HG03354 (cell line): ENCODE measurements around the gene MARF1.
"Not testable (repeated sequence)": the region's sequence is repeated elsewhere in the genome, so short reads cannot be mapped to it uniquely, and the experiment has no call there.

Source experiments
- ATAC-seq: cut with Tn5 transposase; IDR thresholded peaks from one replicate; pipeline ENCODE4 v1.9.1; 2021; ENCODE audit warnings: mild to moderate bottlenecking; ENCODE audit not compliant: unreplicated experiment, poor library complexity, severe bottlenecking

Gene MARF1

DNA sequence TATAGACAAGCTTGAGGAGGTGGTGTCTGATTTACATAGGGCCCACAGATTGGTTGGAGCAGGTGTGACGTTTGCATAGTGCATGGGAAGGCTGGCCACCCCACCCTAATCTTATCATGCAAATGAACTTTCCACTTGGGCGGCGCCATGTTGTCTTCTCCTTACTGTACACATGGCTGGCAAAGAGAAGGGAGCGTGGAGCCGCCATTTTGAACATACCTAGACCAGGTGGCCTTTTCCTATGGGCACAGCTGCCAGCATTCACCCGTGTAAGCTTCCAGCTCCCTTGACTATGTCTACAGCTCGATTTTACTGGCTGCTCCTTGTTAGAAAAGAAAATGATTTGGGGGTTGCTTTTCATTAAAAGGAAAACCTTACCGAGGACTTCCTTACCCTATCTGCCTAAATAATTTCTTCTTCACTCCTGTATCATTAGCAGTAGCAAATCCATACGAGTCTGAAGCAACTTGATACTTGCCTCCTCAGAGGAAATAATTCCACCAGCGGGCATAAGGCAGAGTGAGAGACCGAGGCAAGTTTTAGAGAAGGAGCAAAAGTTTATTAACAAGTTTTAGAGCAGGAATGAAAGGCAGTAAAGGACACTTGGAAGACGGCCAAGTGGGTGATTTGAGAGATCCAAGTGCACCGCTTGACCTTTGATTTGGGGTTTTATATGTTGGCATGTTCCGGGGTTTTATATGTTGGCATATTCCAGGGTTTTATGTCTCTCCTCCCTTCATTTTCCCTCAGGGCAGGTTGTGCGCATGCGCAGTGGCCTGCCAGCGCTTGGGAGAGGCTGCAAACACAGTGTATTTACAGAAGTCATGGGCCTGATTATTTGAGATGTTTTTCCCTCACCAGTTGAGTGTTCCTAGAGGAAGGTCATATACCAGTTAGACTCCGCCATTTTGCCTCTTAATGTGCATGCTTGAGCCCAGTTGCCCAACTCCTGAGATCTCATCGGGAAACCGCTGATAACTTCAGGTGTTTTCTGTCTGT lies 65.7 kb downstream of the MARF1 start:
- ATAC-seq = no peak

DNA sequence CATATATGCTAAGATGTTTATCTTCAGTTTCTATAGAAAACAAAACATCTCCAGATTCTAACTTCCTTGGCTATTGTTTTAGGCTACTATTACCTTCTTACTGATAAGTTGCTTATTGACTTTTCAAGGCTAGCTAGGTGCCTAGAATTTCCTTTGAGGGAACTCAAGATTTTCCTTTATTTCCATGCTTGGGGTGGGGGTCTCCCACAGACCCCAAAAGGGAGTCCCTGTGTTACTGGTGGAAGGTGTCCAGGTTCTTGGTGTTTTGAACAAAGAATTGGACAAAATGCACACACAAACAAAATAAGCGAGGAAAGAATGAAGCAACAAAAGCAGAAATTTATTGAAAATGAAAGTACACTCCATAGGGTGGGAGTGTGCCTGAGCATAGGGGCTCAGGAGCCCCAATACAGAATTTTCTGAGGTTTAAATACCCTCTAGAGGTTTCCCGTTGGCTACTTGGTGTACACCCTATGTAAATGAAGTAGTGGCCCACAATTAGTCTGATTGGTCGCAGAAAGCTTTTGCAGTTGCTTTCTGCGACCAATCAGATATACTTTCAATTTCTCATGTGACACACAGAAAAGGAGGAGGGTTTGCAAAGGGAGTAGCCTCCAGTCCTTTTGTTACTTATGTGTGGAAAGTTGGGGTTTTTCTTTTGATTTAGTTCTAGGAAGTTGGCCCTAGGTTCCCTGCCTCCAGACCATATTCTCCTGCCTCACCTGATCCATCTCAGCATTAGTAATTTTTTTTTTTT lies 67.5 kb downstream of the MARF1 start:
- ATAC-seq = no peak

DNA sequence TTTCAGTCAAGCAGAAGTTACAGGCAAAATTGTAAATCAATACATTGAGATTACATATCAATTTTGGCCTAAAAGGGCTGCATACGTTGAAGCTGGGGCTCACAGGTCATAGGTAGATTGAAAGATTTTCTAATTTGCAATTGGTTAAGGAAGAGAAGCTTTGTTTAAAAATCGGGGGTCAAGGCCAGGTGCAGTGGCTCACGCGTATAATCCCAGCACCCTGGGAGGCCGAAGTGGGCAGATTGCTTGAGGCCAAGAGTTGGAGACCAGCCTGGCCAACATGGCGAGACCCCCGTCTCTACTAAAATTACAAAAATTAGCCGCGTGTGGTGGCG lies 68.4 kb downstream of the MARF1 start:
- no peak for ATAC-seq

DNA sequence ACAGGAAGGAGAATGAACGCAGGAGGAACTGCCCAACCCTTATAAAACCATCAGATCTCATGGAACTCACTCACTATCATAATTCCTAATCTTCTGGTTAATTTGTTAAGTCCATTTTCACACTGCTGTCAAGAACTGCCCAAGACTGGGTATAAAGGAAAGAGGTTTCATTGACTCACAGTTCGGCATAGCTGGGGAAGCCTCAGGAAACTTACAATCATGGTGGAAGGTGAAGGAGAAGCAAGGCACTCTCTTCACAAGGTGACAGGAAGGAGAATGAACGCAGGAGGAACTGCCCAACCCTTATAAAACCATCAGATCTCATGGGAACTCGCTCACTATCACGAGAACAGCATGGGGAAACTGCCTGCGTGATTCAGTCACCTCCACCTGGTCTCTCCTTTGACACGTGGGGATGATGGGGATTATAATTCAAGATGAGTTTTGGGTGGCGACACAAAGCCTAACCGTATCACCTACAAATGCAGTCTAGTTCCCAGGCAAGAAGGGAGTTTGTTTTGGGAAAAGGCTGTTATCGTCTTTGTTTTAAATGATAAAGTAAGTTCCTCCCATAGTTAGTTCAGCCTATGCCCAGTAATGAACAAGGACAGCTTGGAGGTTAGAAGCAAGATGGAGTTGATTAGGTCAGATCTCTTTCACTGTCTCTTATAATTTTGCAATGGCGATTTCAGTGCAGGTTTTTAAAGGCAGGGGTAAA lies 68.9 kb downstream of the MARF1 start:
- not testable (repeated sequence) for ATAC-seq

DNA sequence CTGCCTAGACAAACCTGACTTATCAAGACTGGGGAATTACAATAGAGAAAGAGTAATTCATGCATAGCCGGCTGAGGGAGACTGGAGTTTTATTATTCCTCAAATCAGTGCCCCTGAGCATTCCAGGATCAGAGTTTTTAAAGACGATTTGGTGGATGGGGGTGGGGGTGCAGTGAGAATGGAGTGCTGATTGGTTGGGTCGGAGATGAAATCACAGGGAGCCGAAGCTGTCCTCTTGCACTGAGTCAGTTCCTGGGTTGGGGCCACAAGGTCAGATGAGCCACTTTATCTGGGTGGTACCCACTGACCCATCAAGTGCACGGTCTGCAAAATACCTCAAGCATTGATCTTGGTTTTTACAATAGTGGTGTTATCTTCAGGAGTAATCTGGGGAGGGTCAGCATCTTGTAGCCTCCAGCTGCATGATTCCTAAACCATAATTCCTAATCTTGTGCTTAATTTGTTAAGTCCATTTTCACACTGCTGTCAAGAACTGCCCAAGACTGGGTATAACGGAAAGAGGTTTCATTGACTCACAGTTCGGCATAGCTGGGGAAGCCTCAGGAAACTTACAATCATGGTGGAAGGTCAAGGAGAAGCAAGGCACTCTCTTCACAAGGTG lies 69.6 kb downstream of the MARF1 start:
- no peak for ATAC-seq

DNA sequence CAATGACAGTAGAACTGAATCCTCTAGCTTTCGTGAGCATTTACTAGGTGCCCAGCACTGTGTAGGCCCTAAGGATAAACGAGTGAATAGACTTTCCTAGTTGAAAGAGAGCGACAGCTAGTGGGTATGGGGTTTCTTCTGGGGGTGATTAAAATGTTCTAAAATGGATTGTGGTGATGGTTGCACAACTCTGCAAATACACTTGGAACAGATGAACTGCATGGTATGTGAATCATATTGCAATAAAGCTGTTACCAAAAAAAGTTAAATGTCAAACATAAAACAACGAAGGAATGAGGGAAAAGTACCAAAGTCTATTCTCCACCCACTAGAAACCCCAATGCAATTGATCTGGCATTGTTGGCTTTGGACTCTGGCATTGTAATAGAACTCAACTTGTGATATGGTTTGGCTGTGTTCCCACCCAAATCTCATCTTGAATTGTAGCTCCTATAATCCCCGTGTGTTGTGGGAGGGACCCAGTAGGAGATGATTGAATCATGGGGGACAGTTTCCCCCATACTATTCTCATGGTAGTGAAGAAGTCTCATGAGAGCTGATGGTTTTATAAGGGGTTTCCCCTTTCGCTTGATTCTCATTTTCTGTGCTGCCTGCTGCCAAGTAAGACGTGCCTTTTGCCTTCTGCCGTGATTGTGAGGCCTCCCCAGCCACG lies 70.5 kb downstream of the MARF1 start:
- ATAC-seq = no peak

DNA sequence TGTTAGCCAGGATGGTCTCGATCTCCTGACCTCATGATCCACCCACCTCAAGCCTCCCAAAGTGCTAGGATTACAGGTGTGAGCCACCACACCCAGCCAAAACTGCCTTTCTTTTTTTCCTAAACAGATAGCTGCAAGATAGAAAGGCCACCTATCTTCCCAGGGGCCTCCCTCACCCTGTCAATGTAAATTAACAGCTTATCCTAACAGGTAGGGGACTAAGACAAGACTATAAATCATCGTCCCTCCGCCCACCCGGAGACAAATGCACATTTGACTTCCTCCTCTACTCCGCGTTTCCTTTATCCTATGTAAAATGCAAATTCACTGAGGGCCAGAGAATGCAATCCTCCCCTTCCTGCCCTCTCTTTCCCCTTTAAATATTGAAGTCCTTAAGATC lies 71.4 kb downstream of the MARF1 start:
- ATAC-seq = no peak

DNA sequence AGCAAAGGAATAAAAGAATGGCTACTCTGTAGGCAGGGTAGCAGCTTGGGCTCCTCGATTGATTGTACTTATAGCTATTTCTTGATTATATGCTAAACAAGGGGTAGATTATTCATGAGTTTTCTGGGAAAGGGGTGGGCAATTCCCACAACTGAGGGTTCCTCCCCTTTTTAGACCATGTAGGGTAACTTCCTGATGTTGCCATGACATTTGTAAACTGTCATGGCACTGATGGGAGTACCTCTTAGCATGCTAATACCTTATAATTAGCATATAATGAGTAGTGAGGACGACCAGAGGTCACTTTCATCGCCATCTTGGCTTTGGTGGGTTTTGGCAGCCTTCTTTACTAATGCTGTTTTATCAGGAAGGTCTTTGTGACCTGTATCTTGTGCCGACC lies 72.3 kb downstream of the MARF1 start:
- ATAC-seq = not testable (repeated sequence)

DNA sequence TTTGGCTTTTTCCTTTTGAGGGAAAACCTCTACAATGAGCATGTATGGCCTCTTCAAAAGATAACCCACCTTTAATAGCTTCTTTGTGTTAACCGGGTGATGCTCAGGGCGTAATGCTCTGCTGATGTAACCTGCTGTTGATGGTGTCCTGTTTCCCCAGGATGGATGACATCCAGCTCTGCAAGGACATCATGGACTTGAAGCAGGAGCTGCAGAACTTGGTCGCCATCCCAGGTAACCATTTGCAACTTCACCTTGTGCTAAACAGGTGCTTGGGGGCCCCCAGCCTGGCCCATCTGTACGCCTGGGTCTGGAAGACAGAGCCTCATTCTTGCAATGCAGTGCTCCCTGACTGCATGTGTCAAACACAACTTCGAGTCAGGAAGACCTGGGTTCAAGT lies 75.1 kb downstream of the MARF1 start:
- ATAC-seq = no peak

DNA sequence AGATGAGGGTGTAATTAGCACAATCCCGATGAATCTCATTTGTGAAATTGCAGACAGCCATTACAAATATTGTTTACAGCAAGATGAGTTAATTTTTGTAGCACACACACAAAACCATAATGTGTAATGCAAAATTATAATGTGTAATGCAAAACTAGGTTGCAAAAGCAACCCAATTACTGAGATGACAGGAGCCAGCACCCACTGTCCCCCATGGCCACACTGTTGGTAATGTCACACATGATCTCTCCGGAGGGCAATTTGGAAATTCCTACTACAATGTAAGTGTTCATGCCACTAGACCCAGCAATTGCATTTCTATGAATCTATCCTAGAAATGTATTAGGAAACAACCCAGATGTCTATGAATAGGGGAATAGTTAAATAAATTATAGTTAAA lies 76.9 kb downstream of the MARF1 start:
- ATAC-seq = no peak

DNA sequence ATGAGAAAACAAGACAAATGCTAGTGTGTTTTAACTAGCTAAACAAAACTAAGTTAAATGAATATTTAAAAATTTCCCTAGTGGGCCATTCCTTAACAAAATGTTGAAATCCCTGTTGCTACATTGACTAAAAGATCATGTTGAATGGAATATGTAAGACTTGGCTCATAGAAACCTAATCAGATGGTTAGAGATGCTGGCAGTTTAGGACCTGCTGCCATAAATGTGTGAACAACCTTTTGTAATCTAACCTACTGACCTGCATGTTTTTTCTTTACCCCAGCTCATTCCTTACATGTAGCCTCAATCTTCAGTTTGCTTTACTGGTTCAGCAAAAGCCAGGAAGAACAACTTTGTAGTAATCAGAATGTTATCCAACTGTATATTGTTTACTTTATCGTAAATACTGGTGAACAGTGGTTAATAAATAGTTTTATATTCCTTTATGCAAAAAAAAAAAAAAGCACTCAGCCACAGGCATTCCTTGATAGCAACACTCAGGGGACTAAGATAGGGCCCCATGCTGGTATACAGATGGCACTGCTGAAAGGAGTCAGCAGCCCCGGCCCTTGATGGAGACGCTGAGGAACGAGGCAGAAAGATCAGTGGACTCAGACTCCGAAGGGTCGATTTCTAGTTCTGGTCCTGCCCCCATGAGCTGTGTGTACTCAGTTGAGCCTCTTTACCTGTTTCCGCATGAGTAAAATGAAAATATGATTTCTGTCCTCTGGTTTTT lies 78.2 kb downstream of the MARF1 start:
- ATAC-seq = no peak

DNA sequence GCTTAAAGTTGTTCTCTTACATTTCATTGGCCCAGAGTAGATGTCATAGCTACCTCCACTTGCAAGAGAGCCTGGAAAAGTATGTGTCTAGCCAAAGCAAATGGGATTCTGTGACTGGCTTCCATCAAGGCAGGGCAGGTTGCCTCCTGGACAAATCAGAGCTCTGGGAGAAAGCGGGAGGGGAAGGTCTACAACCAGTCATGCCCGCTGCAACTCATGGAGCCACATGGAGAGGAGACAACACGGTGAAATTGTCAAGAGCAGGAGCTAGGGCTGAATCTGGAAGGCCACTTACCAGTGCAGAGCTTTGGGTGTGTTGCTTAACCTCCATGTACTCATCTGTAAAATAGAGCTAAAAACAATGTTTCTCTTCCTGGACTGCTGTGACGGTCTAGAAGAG lies 83.8 kb downstream of the MARF1 start:
- ATAC-seq = no peak

DNA sequence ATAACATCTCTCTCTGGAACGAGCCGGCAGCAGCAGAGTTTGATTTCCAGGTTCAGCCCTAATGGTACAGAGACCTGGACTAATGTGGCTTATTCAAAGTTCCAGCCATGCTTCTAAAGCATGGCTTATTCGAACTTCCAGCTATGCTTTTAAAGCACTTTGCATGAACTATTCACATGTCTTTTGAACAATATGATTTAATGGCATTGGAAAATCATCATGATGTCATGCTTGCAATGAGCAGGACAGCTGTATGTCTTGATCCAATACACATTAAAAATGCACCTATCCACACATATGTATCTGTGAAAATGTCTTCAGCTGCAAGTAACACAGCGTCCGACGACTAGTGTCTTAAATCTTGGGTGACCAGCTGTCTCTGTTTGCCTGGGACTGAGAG lies 85.7 kb downstream of the MARF1 start:
- ATAC-seq = no peak

DNA sequence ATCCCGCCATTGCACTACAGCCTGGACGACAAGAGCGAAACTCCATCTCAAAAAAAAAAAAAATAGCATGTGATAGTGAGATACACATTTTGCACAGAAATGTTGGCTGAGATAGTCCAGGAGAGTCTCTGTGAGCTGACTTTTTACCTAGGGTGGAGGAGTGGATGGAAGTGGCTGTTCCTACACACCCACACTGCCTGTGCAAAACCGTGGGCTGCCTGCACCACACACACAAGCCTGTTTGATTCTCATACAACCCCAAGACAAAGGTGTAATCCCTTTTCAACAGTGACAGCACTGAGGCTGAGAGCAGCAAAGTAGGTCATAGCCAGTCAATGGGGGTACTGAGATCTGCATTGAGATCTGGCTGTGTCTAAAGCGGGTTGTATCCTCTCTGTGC lies 86.8 kb downstream of the MARF1 start:
- ATAC-seq = no peak

DNA sequence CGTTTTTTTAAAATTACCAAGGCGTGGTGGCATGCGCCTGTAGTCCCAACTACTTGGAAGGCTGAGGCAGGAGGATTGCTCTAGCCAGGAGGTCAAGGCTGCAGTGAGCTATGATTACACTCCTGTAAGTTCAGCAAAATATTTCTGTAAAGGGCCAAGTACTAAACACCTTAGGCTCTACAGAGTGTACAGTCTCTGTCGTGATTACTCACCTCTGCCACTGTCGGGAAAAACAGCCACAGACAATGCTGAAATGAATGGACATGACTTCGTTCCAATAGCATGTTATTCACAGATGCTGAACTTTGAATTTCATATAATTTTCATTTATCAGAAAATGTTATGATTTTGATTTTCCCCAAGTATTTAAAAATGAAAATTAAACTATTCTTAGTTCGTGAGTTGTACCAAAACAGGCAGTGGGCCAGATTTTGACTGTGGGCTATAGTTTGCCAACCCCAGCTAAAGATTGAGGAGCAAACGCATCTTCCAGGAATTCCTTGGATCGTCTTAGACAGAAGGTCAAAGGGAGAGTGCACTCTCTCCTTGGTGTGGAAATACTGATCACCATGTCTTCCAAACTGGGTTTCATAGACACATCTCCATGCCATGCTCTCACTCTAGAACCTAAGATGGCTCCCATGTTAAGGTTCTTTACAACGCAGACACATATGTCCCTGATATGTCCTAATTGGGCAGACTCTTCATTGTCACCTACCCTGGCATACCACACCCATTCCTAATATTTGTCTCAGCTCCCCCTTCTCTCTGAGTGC lies 89.5 kb downstream of the MARF1 start:
- ATAC-seq = no peak

DNA sequence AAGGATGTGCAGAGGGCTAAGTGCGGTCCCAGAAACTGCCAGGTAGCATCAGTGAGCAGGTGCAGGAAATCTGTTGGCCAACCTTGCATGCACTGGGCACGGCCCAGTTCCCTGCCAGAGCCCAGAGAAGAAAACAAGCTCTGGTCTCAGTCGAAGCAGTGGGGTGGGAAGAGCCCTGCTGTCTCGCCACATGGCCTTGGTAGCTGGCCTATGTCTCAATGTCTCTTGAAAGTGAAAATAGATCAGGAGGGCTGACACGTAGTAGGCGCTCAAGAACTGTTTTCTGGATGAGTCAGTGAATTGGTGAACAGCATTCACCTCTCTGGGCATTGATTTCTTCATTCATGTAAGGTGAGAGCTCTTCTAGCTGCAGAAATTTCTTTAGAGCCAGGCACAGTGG lies 90.4 kb downstream of the MARF1 start:
- no peak for ATAC-seq

DNA sequence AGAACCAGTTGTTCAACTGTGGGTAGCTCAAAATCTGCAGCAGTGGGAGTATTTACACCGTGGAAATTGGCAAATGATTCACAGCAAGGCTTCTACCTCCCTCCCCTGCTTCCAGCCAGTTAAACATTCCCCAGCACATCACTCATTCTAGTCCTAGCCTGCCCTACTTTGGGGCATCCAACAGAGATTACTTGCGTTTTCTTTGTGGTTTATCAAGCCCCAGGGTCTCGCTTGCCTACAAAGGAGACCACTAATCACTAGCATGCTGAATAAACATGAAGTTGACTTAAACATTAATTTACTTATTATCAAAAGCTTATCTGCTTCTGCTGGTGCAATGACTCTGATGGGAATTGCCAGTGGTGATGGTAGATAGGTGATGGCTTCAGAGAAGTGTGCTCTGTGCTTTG lies 94.5 kb downstream of the MARF1 start:
- no peak for ATAC-seq

DNA sequence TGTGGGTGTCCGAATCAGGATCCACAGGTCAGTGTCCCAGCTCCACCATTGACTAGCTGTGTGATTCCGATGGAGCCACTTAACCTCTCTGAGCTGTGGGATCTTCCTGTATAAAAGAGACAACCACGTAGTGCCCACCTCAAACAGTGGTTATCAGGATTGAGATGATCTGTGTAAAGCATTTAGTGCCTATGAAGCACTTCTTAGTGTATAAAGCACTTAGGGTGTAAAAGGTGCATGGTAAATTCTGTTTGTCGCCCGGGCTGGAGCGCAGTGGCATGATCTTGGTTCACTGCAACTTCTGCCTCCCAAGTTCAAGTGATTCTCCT lies 95.2 kb downstream of the MARF1 start:
- ATAC-seq = no peak
